OCI-LY1 (cell line): ENCODE measurements around the gene ANKRD35.

Experiments used
- CTCF ChIP-seq: fragments of 200-600 bp; sonication (generic), shearing (Covaris generic); IDR thresholded peaks from 2 replicates; pipeline ENCODE4 v1.5.1; 2017; ENCODE audit warnings: mild to moderate bottlenecking, antibody characterized with exemption, low read length, moderate library complexity, mixed read lengths
- EZH2 ChIP-seq: fragments of 200-600 bp; sonication (generic), shearing (Covaris generic); IDR thresholded peaks from 2 replicates; pipeline ENCODE4 v1.8.0; 2017; ENCODE audit warnings: borderline replicate concordance, mixed run types, mild to moderate bottlenecking, antibody characterized with exemption, low read length, moderate library complexity, mixed read lengths

GRCh38 chr1:145889722-145890121 is 4.1 kb upstream of the ANKRD35 start:
- TF ChIP-seq CTCF = no peak
- no peak for TF ChIP-seq EZH2
